IMR-90 (cell line): ENCODE data around the gene NOP16. TPM values are rescaled to one million over a fixed set of nuclear protein-coding genes. Genes with fewer than 3 reads are reported as not detected.

ENCODE experiments used
- ATAC-seq: fragments of 200-7000 bp; cut with Tn5 transposase; 2 replicates; pipeline ENCODE4 v1.9.1; 2020; ENCODE audit warnings: low read depth, mild to moderate bottlenecking, moderate library complexity
- BruUV-seq: library from RNA; stranded (reverse); fragments of 400-500 nt; replicated peaks from 2 replicates; lab custom pipeline; 2021; lab: Mats Ljungman, UMichigan
- CTCF ChIA-PET: fragments of 300-600 bp; formaldehyde crosslinking; extraction: SDS; loops from one replicate; lab custom pipeline; 2021; ENCODE audit warnings: antibody characterized with exemption; lab: Yijun Ruan, JAX
- POLR2A ChIA-PET: fragments of 300-600 bp; sonication (Branson Sonifier 250); formaldehyde crosslinking; loops from one replicate; lab custom pipeline; 2022; ENCODE audit warnings: antibody characterized with exemption; ENCODE audit not compliant: unreplicated experiment; lab: Charles Lee
- DNase-seq: peaks from one replicate; pipeline ENCODE4 v3.0.0; 2013
- H2AFZ ChIP-seq: replicated peaks from 2 replicates; pipeline ENCODE3; 2013; ENCODE audit warnings: low read length, mild to moderate bottlenecking; ENCODE audit not compliant: poor library complexity
- H2AK5ac ChIP-seq: 2 replicates; pipeline ENCODE4 v1.6.1; 2013; ENCODE audit warnings: low read depth, low read length, inconsistent platforms
- H2AK9ac ChIP-seq: replicated peaks from 2 replicates; pipeline ENCODE3; 2013; ENCODE audit warnings: mild to moderate bottlenecking, low read depth, low read length, moderate library complexity; ENCODE audit not compliant: poor library complexity
- H2BK120ac ChIP-seq: 2 replicates; pipeline ENCODE4 v1.6.1; 2013; ENCODE audit warnings: low read depth, low read length, inconsistent platforms
- H2BK15ac ChIP-seq: 3 replicates; pipeline ENCODE4 v1.6.1; 2013; ENCODE audit warnings: low read depth, low read length, inconsistent platforms
- H2BK20ac ChIP-seq: 2 replicates; pipeline ENCODE4 v1.6.1; 2013; ENCODE audit warnings: low read depth, mild to moderate bottlenecking, inconsistent platforms, low read length, moderate library complexity
- H2BK5ac ChIP-seq: 2 replicates; pipeline ENCODE4 v1.6.1; 2013; ENCODE audit warnings: mild to moderate bottlenecking, low read depth, low read length, inconsistent platforms; ENCODE audit not compliant: poor library complexity, severe bottlenecking
- H3K14ac ChIP-seq: replicated peaks from 2 replicates; pipeline ENCODE4 v1.6.1; 2013; ENCODE audit warnings: low read depth, low read length, inconsistent platforms
- H3K18ac ChIP-seq: 2 replicates; pipeline ENCODE4 v1.6.1; 2013; ENCODE audit warnings: low read depth, low read length, control low read depth
- H3K23ac ChIP-seq: 2 replicates; pipeline ENCODE4 v1.6.1; 2013; ENCODE audit warnings: low read depth, low read length, inconsistent platforms
- H3K27ac ChIP-seq: 2 replicates; pipeline ENCODE4 v1.5.1; 2013; ENCODE audit warnings: mild to moderate bottlenecking, control low read depth, low read length; ENCODE audit not compliant: insufficient read depth
- H3K27me3 ChIP-seq: 2 replicates; pipeline ENCODE4 v1.6.1; 2013; ENCODE audit warnings: low read length; ENCODE audit not compliant: control insufficient read depth, insufficient read depth
- H3K36me3 ChIP-seq: 2 replicates; pipeline ENCODE4 v1.6.1; 2013; ENCODE audit warnings: low read length, mixed read lengths; ENCODE audit not compliant: control insufficient read depth, insufficient read depth
- H3K4ac ChIP-seq: 2 replicates; pipeline ENCODE4 v1.6.1; 2013; ENCODE audit warnings: low read depth, low read length, inconsistent platforms
- H3K4me1 ChIP-seq: 2 replicates; pipeline ENCODE4 v1.6.1; 2013; ENCODE audit warnings: low read length, mixed read lengths; ENCODE audit not compliant: control insufficient read depth, insufficient read depth
- H3K4me2 ChIP-seq: 2 replicates; pipeline ENCODE4 v1.6.1; 2013; ENCODE audit warnings: low read depth, mild to moderate bottlenecking, control low read depth, low read length, moderate library complexity
- H3K4me3 ChIP-seq: 2 replicates; pipeline ENCODE4 v1.5.1; 2013; ENCODE audit warnings: low read depth, mild to moderate bottlenecking, control low read depth, low read length, moderate library complexity; ENCODE audit not compliant: insufficient read depth
- H3K56ac ChIP-seq: 2 replicates; pipeline ENCODE4 v1.6.1; 2013; ENCODE audit warnings: low read length, inconsistent platforms; ENCODE audit not compliant: insufficient read depth; ENCODE audit errors: extremely low read depth
- H3K79me1 ChIP-seq, 2 experiments: 2 replicates each; pipeline ENCODE4 v1.6.1; 2013; ENCODE audit warnings: low read length in 2 of 2, inconsistent platforms in 1 of 2, low read depth in 1 of 2
- H3K9ac ChIP-seq: 2 replicates; pipeline ENCODE4 v1.6.1; 2013; ENCODE audit warnings: low read depth, low read length, control low read depth
- H3K9me1 ChIP-seq: 2 replicates; pipeline ENCODE4 v1.6.1; 2013; ENCODE audit warnings: low read length, inconsistent platforms; ENCODE audit not compliant: insufficient read depth
- H3K9me3 ChIP-seq: 2 replicates; pipeline ENCODE4 v1.6.1; 2013; ENCODE audit warnings: low read length; ENCODE audit not compliant: control insufficient read depth, insufficient read depth
- H4K20me1 ChIP-seq: 2 replicates; pipeline ENCODE4 v1.6.1; 2013; ENCODE audit warnings: low read length, inconsistent platforms; ENCODE audit not compliant: insufficient read depth
- H4K5ac ChIP-seq: 2 replicates; pipeline ENCODE4 v1.6.1; 2013; ENCODE audit warnings: mild to moderate bottlenecking, low read depth, low read length, control low read depth
- H4K8ac ChIP-seq, 2 experiments: 2 replicates each; pipeline ENCODE4 v1.6.1; 2013; ENCODE audit warnings: low read depth in 2 of 2, low read length in 2 of 2, control low read depth in 1 of 2, inconsistent platforms in 1 of 2
- H4K91ac ChIP-seq: 2 replicates; pipeline ENCODE4 v1.6.1; 2013; ENCODE audit warnings: low read depth, low read length, inconsistent platforms; ENCODE audit not compliant: insufficient read depth
- MAZ ChIP-seq: IDR thresholded peaks from 2 replicates; pipeline ENCODE4 v1.6.1; 2012; ENCODE audit warnings: low read depth, mild to moderate bottlenecking, low read length, improper control_type of control experiment, moderate library complexity, borderline replicate concordance
- MXI1 ChIP-seq: IDR thresholded peaks from 2 replicates; pipeline ENCODE4 v1.6.1; 2012; ENCODE audit warnings: low read depth, mild to moderate bottlenecking, low read length, moderate library complexity, borderline replicate concordance
- NFE2L2 ChIP-seq: fragments of 150-350 bp; IDR thresholded peaks from 2 replicates; pipeline ENCODE4 v1.6.1; 2016; ENCODE audit warnings: low read depth, mild to moderate bottlenecking, low read length
- WGBS, 2 experiments: methylation state at CpG; one replicate each; pipeline versions ENCODE4 v1.1.5 to v1.1.7; 2013; ENCODE audit warnings: missing lambda C conversion rate in 2 of 2; ENCODE audit not compliant: insufficient read length in 1 of 2; ENCODE audit errors: extremely low coverage in 2 of 2; 5-methylcytosine and 5-hydroxymethylcytosine counted together
- dilution Hi-C: fragments of 300-500 bp; cut with HindIII; formaldehyde crosslinking; loops from one replicate; pipeline ENCODE4 v1.14.3; 2018; ENCODE audit warnings: low sequenced_read_pairs; ENCODE audit not compliant: unreplicated experiment
- in situ Hi-C: fragments of 300-500 bp; cut with MboI; formaldehyde crosslinking; loops from 3 replicates; pipeline ENCODE4 v1.14.3; 2019; ENCODE audit warnings: low sequenced_read_pairs, inconsistent platforms, mixed read lengths
- intact Hi-C: fragments of 100-400 bp; cut with micrococcal nuclease; formaldehyde crosslinking; loops from 2 replicates; pipeline ENCODE4 v1.10.0; 2022
- polyA plus RNA-seq, 3 experiments: library from polyadenylated mRNA; depleted of rRNA; stranded (reverse); fragments of >200 nt; gene quantifications; 2 replicates each; pipeline ENCODE4 v1.2.3, GENCODE V29; 2012; ENCODE audit warnings: low replicate concordance in 1 of 3
- total RNA-seq: library from RNA; depleted of rRNA; stranded (reverse); fragments of >200 nt; gene quantifications from 2 replicates; pipeline ENCODE4 v1.2.3, GENCODE V29; 2012

Gene NOP16
- total and polyA plus RNA-seq, 2 of the 4 experiments (the other 2 are of a cell fraction), result 28.0 to 60.4 TPM

GRCh38 chr5:176418251-176418650 lies 29.9 kb upstream of the NOP16 start:
- Histone ChIP-seq H3K18ac (no peak overlapping the region), H3K9ac (no peak overlapping the region; the same call in 1 of the 2 replicates), H2BK5ac (no peak overlapping the region), H3K9me3 (no peaks in the 10 kb centered on the region; the same call in 1 of the 2 replicates), H3K14ac (no peak overlapping the region), H3K36me3 (no peaks in the 10 kb centered on the region), H3K4me2 (no peak overlapping the region), H3K9me1 (peaks cover 8% of the 10 kb centered on the region; the same call in 1 of the 2 replicates), H4K20me1 (peaks cover 20% of the 10 kb centered on the region), H2AFZ (no peak overlapping the region), H2BK20ac (no peak overlapping the region), H3K27me3 (peaks cover 3% of the 10 kb centered on the region; the same call in 1 of the 2 replicates), H2BK15ac (no peak overlapping the region), H3K23ac (no peak overlapping the region), H2AK5ac (no peak overlapping the region), H3K4me3 (no peak overlapping the region), H4K5ac (no peak overlapping the region), H3K4me1 (peaks cover 10% of the 10 kb centered on the region), H3K56ac (no peak overlapping the region), H3K79me1 (peaks cover 4 to 29% of the 10 kb centered on the region in 2 experiments; a peak in 3 of 4 replicates), H2AK9ac (no peak overlapping the region), H2BK120ac (no peak overlapping the region), H4K91ac (no peak overlapping the region), H3K27ac (no peak overlapping the region), H3K4ac (no peak overlapping the region), H4K8ac (no peak overlapping the region)
- dilution Hi-C loops (no loop called here), intact Hi-C loops (loop anchor here (5.0 to 10.0 kb wide), 2 partner anchors 199 to 227 kb away; partner anchors contain the start of gene TSPAN17), in situ Hi-C loops (no loop called here)
- BruUV-seq, result no TSS peak
- no peak for ATAC-seq
- DNase-seq, result no peak
- CTCF ChIA-PET, result interaction anchor here (2.0 kb wide), 1 partner anchor 29 kb away, joined by 6 read pairs; no protein-coding TSS in a partner anchor
- no peak for TF ChIP-seq NFE2L2
- no peak for TF ChIP-seq MXI1
- no peak for TF ChIP-seq MAZ
- no CpG with 5 or more reads among the region's 9 CpGs for WGBS, 2 experiments
- POLR2A ChIA-PET, result no interaction called here
